ENCODE results near the gene AGAP1. TPM values are rescaled to one million over a fixed set of nuclear protein-coding genes. Genes with fewer than 3 reads are reported as not detected.

The AGAP1 gene
- polyA plus RNA-seq, 2 of the 4 experiments (the other 2 are of a cell fraction), result 20.2 to 21.9 TPM

DNA sequence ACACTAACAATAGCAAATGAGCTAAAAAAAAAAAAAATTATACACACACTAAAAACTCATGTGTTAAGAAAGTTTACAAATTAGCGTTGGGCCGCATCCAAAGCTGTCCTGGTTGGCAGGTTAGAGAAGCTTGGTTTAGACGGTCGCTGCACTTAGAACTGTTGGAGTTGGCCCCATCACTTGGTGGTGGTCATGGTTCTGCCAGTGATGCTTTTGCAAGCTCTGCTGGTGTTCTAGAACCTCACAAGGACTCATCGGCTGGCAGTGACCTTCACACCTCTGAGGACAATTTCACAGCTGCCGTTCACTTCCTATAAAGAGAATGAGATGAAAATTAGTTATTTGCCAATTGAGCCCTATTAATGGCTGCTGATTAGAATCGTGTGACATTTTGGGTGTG, 229.0 kb downstream of the AGAP1 start:
- CTCF ChIA-PET, result interaction anchor here (0.6 to 3.1 kb wide), 6 partner anchors 18 to 1807 kb away, joined by 3 to 14 read pairs (median 4); no protein-coding TSS in a partner anchor

GRCh38 chr2:235723371-235723770, 229.5 kb downstream of the AGAP1 start:
- CTCF ChIA-PET, result interaction anchor here (0.6 to 3.1 kb wide), 7 partner anchors 17 to 1808 kb away, joined by 3 to 14 read pairs (median 3); no protein-coding TSS in a partner anchor
- peaks cover 14% of the 10 kb centered on the region for H3K4me1 ChIP-seq
- no peaks in the 10 kb centered on the region for H3K9me3 ChIP-seq
- no peak overlapping the region for H3K4me3 ChIP-seq
- POLR2A ChIA-PET, result no interaction called here
- no peak overlapping the region for H3K4me2 ChIP-seq
- DNase-seq (ENCODE audit: low read depth in 1 of 2, low spot score in 1 of 2), result no peak
- H3K27ac ChIP-seq, result no peak overlapping the region
- FAIRE-seq, result no peak
- 89% methylated on average over 6 of the region's 6 CpGs for WGBS (ENCODE audit: missing lambda C conversion rate)
- no peak for TF ChIP-seq RFX5 (IDR thresholded peaks at IDR 0.05)
- TF ChIP-seq HDAC2 (IDR thresholded peaks at IDR 0.05), result no peak
- TF ChIP-seq POLR2AphosphoS2 (conservative IDR thresholded peaks at IDR 0.05; ENCODE audit: low read length), result no peak
- TF ChIP-seq, protein P1, sequence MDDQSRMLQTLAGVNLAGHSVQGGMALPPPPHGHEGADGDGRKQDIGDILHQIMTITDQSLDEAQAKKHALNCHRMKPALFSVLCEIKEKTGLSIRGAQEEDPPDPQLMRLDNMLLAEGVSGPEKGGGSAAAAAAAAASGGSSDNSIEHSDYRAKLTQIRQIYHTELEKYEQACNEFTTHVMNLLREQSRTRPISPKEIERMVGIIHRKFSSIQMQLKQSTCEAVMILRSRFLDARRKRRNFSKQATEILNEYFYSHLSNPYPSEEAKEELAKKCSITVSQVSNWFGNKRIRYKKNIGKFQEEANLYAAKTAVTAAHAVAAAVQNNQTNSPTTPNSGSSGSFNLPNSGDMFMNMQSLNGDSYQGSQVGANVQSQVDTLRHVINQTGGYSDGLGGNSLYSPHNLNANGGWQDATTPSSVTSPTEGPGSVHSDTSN (IDR thresholded peaks at IDR 0.05), result no peak
- TF ChIP-seq, protein P2, sequence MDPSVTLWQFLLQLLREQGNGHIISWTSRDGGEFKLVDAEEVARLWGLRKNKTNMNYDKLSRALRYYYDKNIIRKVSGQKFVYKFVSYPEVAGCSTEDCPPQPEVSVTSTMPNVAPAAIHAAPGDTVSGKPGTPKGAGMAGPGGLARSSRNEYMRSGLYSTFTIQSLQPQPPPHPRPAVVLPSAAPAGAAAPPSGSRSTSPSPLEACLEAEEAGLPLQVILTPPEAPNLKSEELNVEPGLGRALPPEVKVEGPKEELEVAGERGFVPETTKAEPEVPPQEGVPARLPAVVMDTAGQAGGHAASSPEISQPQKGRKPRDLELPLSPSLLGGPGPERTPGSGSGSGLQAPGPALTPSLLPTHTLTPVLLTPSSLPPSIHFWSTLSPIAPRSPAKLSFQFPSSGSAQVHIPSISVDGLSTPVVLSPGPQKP (IDR thresholded peaks at IDR 0.05; ENCODE audit: low read depth, low read length), result no peak
- TF ChIP-seq, protein P3, sequence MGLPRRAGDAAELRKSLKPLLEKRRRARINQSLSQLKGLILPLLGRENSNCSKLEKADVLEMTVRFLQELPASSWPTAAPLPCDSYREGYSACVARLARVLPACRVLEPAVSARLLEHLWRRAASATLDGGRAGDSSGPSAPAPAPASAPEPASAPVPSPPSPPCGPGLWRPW (IDR thresholded peaks at IDR 0.05), result no peak
- TF ChIP-seq CBX8 (IDR thresholded peaks at IDR 0.05), result no peak
- TF ChIP-seq CHD4 (IDR thresholded peaks at IDR 0.05; ENCODE audit: borderline replicate concordance), result no peak
- no peak for TF ChIP-seq HEYL (CRISPR knock-in tag; IDR thresholded peaks at IDR 0.05)
- TF ChIP-seq GATA3 (IDR thresholded peaks at IDR 0.05; ENCODE audit: borderline replicate concordance), result no peak
- ATAC-seq, result no peak

More for the DNA sequence above, 229.0 kb downstream of the AGAP1 start:
- POLR2A ChIA-PET, result no interaction called here
- peaks cover 14% of the 10 kb centered on the region for H3K4me1 ChIP-seq
- WGBS (ENCODE audit: missing lambda C conversion rate), result 97% methylated on average over 7 of the region's 7 CpGs
- H3K27ac ChIP-seq, result no peak overlapping the region
- TF ChIP-seq ATOH8 (CRISPR knock-in tag; IDR thresholded peaks at IDR 0.05; ENCODE audit: low read depth), result no peak
- no peak for TF ChIP-seq EHF (CRISPR knock-in tag; IDR thresholded peaks at IDR 0.05)
- TF ChIP-seq, protein P4, sequence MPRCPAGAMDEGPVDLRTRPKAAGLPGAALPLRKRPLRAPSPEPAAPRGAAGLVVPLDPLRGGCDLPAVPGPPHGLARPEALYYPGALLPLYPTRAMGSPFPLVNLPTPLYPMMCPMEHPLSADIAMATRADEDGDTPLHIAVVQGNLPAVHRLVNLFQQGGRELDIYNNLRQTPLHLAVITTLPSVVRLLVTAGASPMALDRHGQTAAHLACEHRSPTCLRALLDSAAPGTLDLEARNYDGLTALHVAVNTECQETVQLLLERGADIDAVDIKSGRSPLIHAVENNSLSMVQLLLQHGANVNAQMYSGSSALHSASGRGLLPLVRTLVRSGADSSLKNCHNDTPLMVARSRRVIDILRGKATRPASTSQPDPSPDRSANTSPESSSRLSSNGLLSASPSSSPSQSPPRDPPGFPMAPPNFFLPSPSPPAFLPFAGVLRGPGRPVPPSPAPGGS (IDR thresholded peaks at IDR 0.05), result no peak
- DNase-seq (ENCODE audit: low read depth in 1 of 2, low spot score in 1 of 2) (no peak), ATAC-seq (no peak), FAIRE-seq (no peak)
- no peaks in the 10 kb centered on the region for H3K9me3 ChIP-seq
- H3K4me3 ChIP-seq, result no peak overlapping the region
- H3K4me2 ChIP-seq, result no peak overlapping the region

DNA sequence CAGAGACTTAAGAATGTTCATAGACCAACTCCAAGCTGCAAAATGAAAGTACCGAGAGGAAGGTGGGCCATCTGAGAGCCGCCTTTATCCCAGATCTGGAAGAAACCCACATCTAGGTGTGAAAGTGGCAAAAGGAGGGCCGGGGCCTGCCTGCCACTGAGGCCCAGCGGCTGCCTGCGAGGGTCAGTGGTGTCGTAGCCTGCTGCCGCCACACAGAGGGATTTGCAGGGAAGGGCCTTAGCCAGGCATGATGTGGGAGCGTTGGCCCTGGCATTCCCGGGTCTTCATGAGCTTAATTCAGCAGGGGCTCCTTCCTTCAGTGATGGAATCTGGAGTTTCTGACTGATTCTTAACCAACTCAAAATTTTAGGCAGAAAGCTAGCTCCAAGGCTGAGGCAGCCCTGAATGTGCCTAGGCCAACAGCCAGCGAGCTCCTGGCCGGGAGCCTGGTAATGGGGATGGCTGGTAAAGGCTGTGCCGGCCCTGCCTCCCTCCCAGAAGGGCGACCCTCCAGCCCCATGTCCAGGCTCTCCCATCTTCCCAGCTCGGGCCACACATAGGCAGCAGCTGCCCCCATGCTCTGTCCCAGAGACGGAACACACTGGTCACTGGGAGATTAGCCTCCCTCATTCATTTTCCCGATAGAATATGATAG, 230.1 kb downstream of the AGAP1 start:
- Histone ChIP-seq H3K9me3 (no peaks in the 10 kb centered on the region), H3K4me3 (no peak overlapping the region), H3K27ac (no peak overlapping the region), H3K4me2 (no peak overlapping the region), H3K4me1 (peaks cover 14% of the 10 kb centered on the region)
- DNase-seq (ENCODE audit: low read depth in 1 of 2, low spot score in 1 of 2) (no peak), FAIRE-seq (no peak), ATAC-seq (no peak)
- ChIA-PET POLR2A (no interaction called here), CTCF (interaction anchor here (0.9 to 3.1 kb wide), 6 partner anchors 17 to 588 kb away, joined by 3 to 14 read pairs (median 4); no protein-coding TSS in a partner anchor)
- 95% methylated on average over 15 of the region's 16 CpGs for WGBS (ENCODE audit: missing lambda C conversion rate)
- no peak for TF ChIP-seq MAFK (IDR thresholded peaks at IDR 0.05; ENCODE audit: partially characterized antibody)
- no peak for TF ChIP-seq RFX5 (IDR thresholded peaks at IDR 0.05)
- no peak for TF ChIP-seq BHLHE40 (IDR thresholded peaks at IDR 0.05; ENCODE audit: low read depth, low read length)
- TF ChIP-seq, protein P5, sequence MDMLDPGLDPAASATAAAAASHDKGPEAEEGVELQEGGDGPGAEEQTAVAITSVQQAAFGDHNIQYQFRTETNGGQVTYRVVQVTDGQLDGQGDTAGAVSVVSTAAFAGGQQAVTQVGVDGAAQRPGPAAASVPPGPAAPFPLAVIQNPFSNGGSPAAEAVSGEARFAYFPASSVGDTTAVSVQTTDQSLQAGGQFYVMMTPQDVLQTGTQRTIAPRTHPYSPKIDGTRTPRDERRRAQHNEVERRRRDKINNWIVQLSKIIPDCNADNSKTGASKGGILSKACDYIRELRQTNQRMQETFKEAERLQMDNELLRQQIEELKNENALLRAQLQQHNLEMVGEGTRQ (IDR thresholded peaks at IDR 0.05), result no peak
- TF ChIP-seq HOXB5 (CRISPR knock-in tag; IDR thresholded peaks at IDR 0.05), result no peak
- TF ChIP-seq ZSCAN20 (CRISPR knock-in tag; IDR thresholded peaks at IDR 0.05), result no peak
- TF ChIP-seq CBX8 (IDR thresholded peaks at IDR 0.05), result no peak
- no peak for TF ChIP-seq SMC3 (IDR thresholded peaks at IDR 0.05)
- no peak for TF ChIP-seq ATOH8 (CRISPR knock-in tag; IDR thresholded peaks at IDR 0.05; ENCODE audit: low read depth)
- TF ChIP-seq FOSL2 (IDR thresholded peaks at IDR 0.05), result no peak
- TF ChIP-seq FOSL2 (CRISPR knock-in tag; IDR thresholded peaks at IDR 0.05), result no peak
- TF ChIP-seq POLR2A (IDR thresholded peaks at IDR 0.05; ENCODE audit: low read length), result no peak
- no peak for TF ChIP-seq KDM5A (IDR thresholded peaks at IDR 0.05)
- no peak for TF ChIP-seq JUNB (IDR thresholded peaks at IDR 0.05)
- TF ChIP-seq CHD4 (IDR thresholded peaks at IDR 0.05; ENCODE audit: borderline replicate concordance), result no peak
- no peak for TF ChIP-seq EHF (CRISPR knock-in tag; IDR thresholded peaks at IDR 0.05)
- no peak for TF ChIP-seq ZC3H11A (IDR thresholded peaks at IDR 0.05)
- TF ChIP-seq HDAC2 (IDR thresholded peaks at IDR 0.05), result no peak
- no peak for TF ChIP-seq HEYL (CRISPR knock-in tag; IDR thresholded peaks at IDR 0.05)
- no peak for TF ChIP-seq JUN (IDR thresholded peaks at IDR 0.05)
- TF ChIP-seq PHF8 (IDR thresholded peaks at IDR 0.05; ENCODE audit: borderline replicate concordance, low read depth), result no peak

Measured in A549 (cell line).